ENCODE measurements around the gene TTC7B. TPM values are rescaled to one million over a fixed set of nuclear protein-coding genes. Genes with fewer than 3 reads are reported as not detected.

The TTC7B gene
- total and polyA plus RNA-seq, 2 of the 8 experiments (the other 6 are each of a cell fraction or from before 2014, with no cell fraction given), result 23.7 to 34.0 TPM

GRCh38 chr14:90566481-90566880 lies 249.7 kb downstream of the TTC7B start:
- DNase-seq (ENCODE audit: low read depth in 1 of 2, low spot score in 2 of 2) (no peak), FAIRE-seq (no peak)
- WGBS, 2 experiments (ENCODE audit: extremely low coverage in 1 of 2, insufficient coverage in 1 of 2, insufficient read length in 1 of 2, insufficient replicate concordance in 2 of 2, low coverage in 1 of 2, low lambda C conversion rate in 2 of 2, missing lambda C conversion rate in 1 of 2), result 89% methylated on average over 4 of the region's 4 CpGs; no CpG with 5 or more reads in 1 of the 2 experiments
- H2BK15ac ChIP-seq (ENCODE audit: low read length), result no peak overlapping the region
- no peaks in the 10 kb centered on the region for H3K79me1 ChIP-seq (ENCODE audit: low read depth, low read length)
- no peaks in the 10 kb centered on the region for H3K9me3 ChIP-seq (ENCODE audit: insufficient read depth in 2 of 2, low read depth in 1 of 2, low read length in 1 of 2)
- CTCF ChIA-PET (ENCODE audit: partially characterized antibody), result interaction anchor here (0.9 to 2.0 kb wide), 5 partner anchors 9 to 257 kb away, joined by 3 to 6 read pairs (median 4); no protein-coding TSS in a partner anchor
- no peak overlapping the region for H3K4ac ChIP-seq (replicated peaks; ENCODE audit: insufficient read length, low read depth, low read length)
- H2BK5ac ChIP-seq (ENCODE audit: low read depth, low read length), result no peak overlapping the region
- no peak overlapping the region for H2BK12ac ChIP-seq (ENCODE audit: low read depth, low read length)
- H4K8ac ChIP-seq (ENCODE audit: extremely low read depth, insufficient read depth, low read length), result no peak overlapping the region
- no peaks in the 10 kb centered on the region for H4K20me1 ChIP-seq (replicated peaks in 1 of 2; ENCODE audit: control insufficient read depth in 1 of 2, insufficient read depth in 2 of 2, low read length in 2 of 2)
- H3K56ac ChIP-seq (replicated peaks; ENCODE audit: insufficient read length, low read depth, low read length), result no peak overlapping the region
- no peak overlapping the region for H3K9ac ChIP-seq (replicated peaks in 1 of 4; ENCODE audit: extremely low read depth in 1 of 4, low read depth in 3 of 4, low read length in 3 of 4)
- H3K36me3 ChIP-seq (ENCODE audit: control insufficient read depth in 2 of 4, insufficient read depth in 4 of 4, low read length in 3 of 4), result no peaks in the 10 kb centered on the region
- H4K91ac ChIP-seq (replicated peaks; ENCODE audit: insufficient read length, low read length), result no peak overlapping the region
- H2BK20ac ChIP-seq (ENCODE audit: low read length), result no peak overlapping the region
- no peak overlapping the region for H3K23ac ChIP-seq (ENCODE audit: insufficient read length)
- H3K14ac ChIP-seq (ENCODE audit: insufficient read length), result no peak overlapping the region
- H3K27me3 ChIP-seq (replicated peaks in 1 of 4; ENCODE audit: control insufficient read depth in 3 of 4, extremely low read depth in 1 of 4, insufficient read depth in 3 of 4, low read length in 3 of 4), result no peaks in the 10 kb centered on the region
- H2AFZ ChIP-seq (ENCODE audit: low read length), result no peak overlapping the region
- no peak overlapping the region for H2AK5ac ChIP-seq (ENCODE audit: low read depth, low read length)
- no peak overlapping the region for H2BK120ac ChIP-seq (replicated peaks; ENCODE audit: low read depth, low read length)
- no peaks in the 10 kb centered on the region for H3K79me2 ChIP-seq (ENCODE audit: control insufficient read depth in 1 of 2, insufficient read depth in 2 of 2, low read length in 2 of 2)
- no peak overlapping the region for H3K18ac ChIP-seq (ENCODE audit: extremely low read depth, low read length)
- POLR2A ChIA-PET (ENCODE audit: partially characterized antibody), result no interaction called here
- H3K27ac ChIP-seq (ENCODE audit: low read depth, low read length), result no peak overlapping the region
- H3K4me1 ChIP-seq (replicated peaks in 1 of 4; ENCODE audit: control insufficient read depth in 3 of 4, insufficient read depth in 4 of 4, low read length in 3 of 4), result peaks cover 2 to 23% (median 7%) of the 10 kb centered on the region in 4 experiments; a peak in 5 of 7 replicates
- H3K4me2 ChIP-seq (ENCODE audit: insufficient read depth in 1 of 2, low read depth in 2 of 2, low read length in 2 of 2), result no peak overlapping the region
- H3K4me3 ChIP-seq (ENCODE audit: extremely low read depth in 1 of 4, insufficient read depth in 2 of 4, low read depth in 3 of 4, low read length in 4 of 4), result no peak overlapping the region
- no peak overlapping the region for H4K5ac ChIP-seq (ENCODE audit: insufficient read length, low read depth, low read length)
- no peaks in the 10 kb centered on the region for H3K23me2 ChIP-seq (ENCODE audit: low read depth, low read length)
- TF ChIP-seq HDAC2 (IDR thresholded peaks at IDR 0.05; ENCODE audit: borderline replicate concordance in 1 of 2, low read depth in 2 of 2, low read length in 2 of 2), result no peak
- no peak for TF ChIP-seq CREB1 (IDR thresholded peaks at IDR 0.05)
- no peak for TF ChIP-seq JUND (IDR thresholded peaks at IDR 0.05; ENCODE audit: low read length)
- TF ChIP-seq TCF12 (IDR thresholded peaks at IDR 0.05; ENCODE audit: low read depth, low read length), result no peak
- no peak for TF ChIP-seq TAF7 (optimal IDR thresholded peaks at IDR 0.05; ENCODE audit: borderline replicate concordance, low read depth, low read length)
- TF ChIP-seq MAFK (IDR thresholded peaks at IDR 0.05; ENCODE audit: low read depth, low read length), result no peak
- no peak for TF ChIP-seq BCL11A (IDR thresholded peaks at IDR 0.05; ENCODE audit: low read depth in 2 of 2, low read length in 2 of 2)
- no peak for TF ChIP-seq EGR1 (IDR thresholded peaks at IDR 0.05; ENCODE audit: borderline replicate concordance, low read depth, low read length)
- no peak for TF ChIP-seq ZNF274 (IDR thresholded peaks at IDR 0.05; ENCODE audit: borderline replicate concordance, extremely low read depth, low read length)
- no peak for TF ChIP-seq FOSL1 (IDR thresholded peaks at IDR 0.05; ENCODE audit: insufficient read depth, low read depth, low read length)
- TF ChIP-seq KDM5A (IDR thresholded peaks at IDR 0.05; ENCODE audit: low read length), result no peak
- no peak for TF ChIP-seq POLR2A (IDR thresholded peaks at IDR 0.05; ENCODE audit: control extremely low read depth in 1 of 2, low read depth in 2 of 2, low read length in 2 of 2)
- TF ChIP-seq SIX5 (IDR thresholded peaks at IDR 0.05; ENCODE audit: low read depth, low read length), result no peak
- TF ChIP-seq KDM1A (IDR thresholded peaks at IDR 0.05; ENCODE audit: borderline replicate concordance, low read length), result no peak
- TF ChIP-seq SIN3A (conservative IDR thresholded peaks at IDR 0.05 in 1 of 2, IDR thresholded peaks at IDR 0.05 in 1 of 2; ENCODE audit: low read depth in 1 of 2, low read length in 2 of 2), result no peak
